Astrocyte (in vitro differentiated cells and primary cell): ENCODE data around the gene PLA2R1. TPM values are rescaled to one million over a fixed set of nuclear protein-coding genes. Genes with fewer than 3 reads are reported as not detected.

Experiments
- DNase-seq: peaks from one replicate; pipeline ENCODE4 v3.0.0-alpha.2; 2010; ENCODE audit warnings: low read depth
- FAIRE-seq: peaks from 2 replicates; lab custom pipeline; 2011; peaks lifted over from hg19 to GRCh38; lab: Jason Lieb, UNC
- H2AFZ ChIP-seq: 2 replicates; pipeline ENCODE4 v1.6.0; 2012; ENCODE audit warnings: low read depth, low read length, inconsistent platforms
- H3K27ac ChIP-seq: 2 replicates; pipeline ENCODE4 v1.5.1; 2011; ENCODE audit warnings: low read depth, low read length, inconsistent platforms
- H3K27me3 ChIP-seq: 2 replicates; pipeline ENCODE4 v1.6.0; 2011; ENCODE audit warnings: low read length, inconsistent platforms; ENCODE audit not compliant: insufficient read depth
- H3K36me3 ChIP-seq: 2 replicates; pipeline ENCODE4 v1.5.1; 2011; ENCODE audit warnings: low read length, inconsistent platforms; ENCODE audit not compliant: insufficient read depth
- H3K4me1 ChIP-seq: 2 replicates; pipeline ENCODE4 v1.5.1; 2011; ENCODE audit warnings: low read length, inconsistent platforms; ENCODE audit not compliant: insufficient read depth
- H3K4me2 ChIP-seq: 2 replicates; pipeline ENCODE4 v1.6.0; 2012; ENCODE audit warnings: low read length, inconsistent platforms
- H3K4me3 ChIP-seq: 2 replicates; pipeline ENCODE4 v1.5.1; 2011; ENCODE audit warnings: low read depth, mild to moderate bottlenecking, low read length, inconsistent platforms; ENCODE audit not compliant: insufficient read depth
- H3K79me2 ChIP-seq: 2 replicates; pipeline ENCODE4 v1.6.0; 2012; ENCODE audit warnings: mild to moderate bottlenecking, low read length, inconsistent platforms; ENCODE audit not compliant: insufficient read depth
- H3K9ac ChIP-seq: 2 replicates; pipeline ENCODE4 v1.6.0; 2012; ENCODE audit warnings: mild to moderate bottlenecking, low read length, inconsistent platforms
- H3K9me3 ChIP-seq: 2 replicates; pipeline ENCODE4 v1.5.1; 2012; ENCODE audit warnings: low read depth, mild to moderate bottlenecking, low read length, inconsistent platforms; ENCODE audit not compliant: insufficient read depth
- H4K20me1 ChIP-seq: 2 replicates; pipeline ENCODE4 v1.6.0; 2012; ENCODE audit warnings: low read length, inconsistent platforms; ENCODE audit not compliant: insufficient read depth
- H3K27ac Mint-ChIP-seq: one replicate; pipeline ENCODE4 v1.8.0; 2021; ENCODE audit warnings: mild to moderate bottlenecking, mixed read lengths; ENCODE audit not compliant: unreplicated experiment
- H3K27me3 Mint-ChIP-seq: one replicate; pipeline ENCODE4 v1.8.0; 2021; ENCODE audit warnings: low read depth, mixed read lengths; ENCODE audit not compliant: unreplicated experiment
- H3K36me3 Mint-ChIP-seq: one replicate; pipeline ENCODE4 v1.8.0; 2021; ENCODE audit warnings: low read depth, mixed read lengths; ENCODE audit not compliant: unreplicated experiment
- H3K4me1 Mint-ChIP-seq: one replicate; pipeline ENCODE4 v1.8.0; 2021; ENCODE audit warnings: low read depth, mixed read lengths; ENCODE audit not compliant: unreplicated experiment
- H3K4me3 Mint-ChIP-seq: one replicate; pipeline ENCODE4 v1.8.0; 2021; ENCODE audit warnings: mild to moderate bottlenecking, moderate library complexity, mixed read lengths; ENCODE audit not compliant: unreplicated experiment
- H3K9me3 Mint-ChIP-seq: one replicate; pipeline ENCODE4 v1.8.0; 2021; ENCODE audit warnings: mild to moderate bottlenecking, mixed read lengths; ENCODE audit not compliant: unreplicated experiment
- CTCF ChIP-seq: IDR thresholded peaks from 2 replicates; pipeline ENCODE4 v1.5.1; 2011; ENCODE audit warnings: low read depth, mild to moderate bottlenecking, inconsistent platforms, low read length, moderate library complexity; ENCODE audit not compliant: insufficient read depth
- EZH2 ChIP-seq: IDR thresholded peaks from 2 replicates; pipeline ENCODE4 v1.6.1; 2012; ENCODE audit warnings: mild to moderate bottlenecking, low read length, inconsistent platforms; ENCODE audit not compliant: insufficient read depth
- total RNA-seq: library from RNA; stranded (reverse); gene quantifications from 2 replicates; pipeline ENCODE4 v1.2.1, GENCODE V29; 2021

PLA2R1 gene
- total RNA-seq, 1 donor from 2014 or later: 7.1 TPM

DNA sequence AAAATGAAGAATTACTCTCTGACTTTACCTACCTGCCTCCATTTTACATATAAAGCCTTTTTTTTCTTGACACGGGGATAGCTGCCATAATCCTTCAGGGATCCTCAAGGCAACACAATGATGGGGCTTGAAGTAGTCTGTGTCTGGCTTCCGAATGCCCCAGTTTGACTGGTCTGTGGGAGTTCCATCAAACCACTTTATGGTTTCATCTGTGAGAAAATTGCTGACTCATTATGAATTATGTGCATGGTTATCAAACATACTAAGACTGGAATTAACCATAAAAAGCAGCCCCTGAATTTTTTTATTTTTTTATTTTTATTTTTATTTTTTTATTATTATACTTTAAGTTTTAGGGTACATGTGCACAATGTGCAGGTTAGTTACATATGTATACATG is 117.5 kb downstream of the PLA2R1 start:
- peaks cover 3% of the 10 kb centered on the region for H3K36me3 Mint-ChIP-seq
- Histone ChIP-seq H3K4me3 (no peak overlapping the region), H3K36me3 (no peaks in the 10 kb centered on the region), H3K79me2 (no peaks in the 10 kb centered on the region), H3K27ac (no peak overlapping the region), H3K27me3 (no peaks in the 10 kb centered on the region), H3K4me2 (no peak overlapping the region), H2AFZ (no peak overlapping the region), H3K4me1 (no peaks in the 10 kb centered on the region), H4K20me1 (no peaks in the 10 kb centered on the region), H3K9ac (no peak overlapping the region), H3K9me3 (no peaks in the 10 kb centered on the region)
- no peak for TF ChIP-seq CTCF
- TF ChIP-seq EZH2: no peak
- H3K4me1 Mint-ChIP-seq: no peaks in the 10 kb centered on the region
- H3K9me3 Mint-ChIP-seq: no peaks in the 10 kb centered on the region
- H3K4me3 Mint-ChIP-seq: no peak overlapping the region
- FAIRE-seq (no peak), DNase-seq (peak; percentile 2)
- H3K27ac Mint-ChIP-seq: no peak overlapping the region
- H3K27me3 Mint-ChIP-seq: no peaks in the 10 kb centered on the region

DNA sequence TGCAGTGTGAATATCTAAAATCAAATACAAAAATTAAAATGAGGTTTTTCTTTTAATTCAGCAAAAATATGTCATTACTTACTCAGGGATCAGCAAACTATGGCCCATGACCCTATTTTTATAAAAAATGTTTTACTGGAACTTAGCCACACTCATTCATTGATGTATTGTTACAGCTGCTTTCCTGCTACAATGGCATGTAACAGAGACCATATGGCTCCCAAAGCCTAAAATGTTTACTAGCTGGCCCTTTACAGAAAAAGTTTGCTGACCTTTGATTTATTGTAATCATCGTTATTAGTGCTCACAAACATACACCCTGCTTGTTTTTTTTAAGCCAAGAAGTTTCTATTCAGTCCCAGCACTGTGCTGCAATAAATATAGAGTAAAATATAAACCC is 120.3 kb downstream of the PLA2R1 start:
- Mint-ChIP-seq H3K27ac (no peak overlapping the region), H3K9me3 (no peaks in the 10 kb centered on the region), H3K4me1 (no peaks in the 10 kb centered on the region), H3K27me3 (no peaks in the 10 kb centered on the region), H3K36me3 (peaks cover 3% of the 10 kb centered on the region), H3K4me3 (no peak overlapping the region)
- Histone ChIP-seq H2AFZ (no peak overlapping the region), H3K4me2 (no peak overlapping the region), H3K9me3 (no peaks in the 10 kb centered on the region), H3K79me2 (no peaks in the 10 kb centered on the region), H3K27me3 (no peaks in the 10 kb centered on the region), H3K4me3 (no peak overlapping the region), H3K4me1 (no peaks in the 10 kb centered on the region), H4K20me1 (no peaks in the 10 kb centered on the region), H3K9ac (no peak overlapping the region), H3K36me3 (no peaks in the 10 kb centered on the region), H3K27ac (no peak overlapping the region)
- FAIRE-seq (no peak), DNase-seq (no peak)
- TF ChIP-seq CTCF (no peak), EZH2 (no peak)

DNA sequence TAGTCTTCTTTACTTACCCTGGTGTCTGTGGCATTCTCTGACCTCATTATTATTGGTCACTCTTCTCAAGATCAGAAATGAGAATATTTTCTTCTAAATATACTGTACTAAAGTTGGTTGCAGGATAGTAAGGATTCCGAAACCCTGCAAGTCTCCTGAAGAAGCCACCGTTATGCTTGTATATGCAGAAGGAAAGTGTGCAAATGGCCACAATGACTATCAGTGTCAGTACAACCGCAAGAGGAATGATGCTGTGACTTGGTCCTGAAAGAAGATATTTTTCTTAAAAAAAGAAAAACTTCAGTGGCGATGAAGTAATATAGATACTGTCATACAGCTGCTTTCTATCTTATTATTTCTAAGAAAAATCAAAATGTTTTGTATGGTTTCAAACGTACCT is 120.7 kb downstream of the PLA2R1 start:
- H3K9ac ChIP-seq: no peak overlapping the region
- no peak overlapping the region for H3K4me2 ChIP-seq
- H3K79me2 ChIP-seq: no peaks in the 10 kb centered on the region
- TF ChIP-seq EZH2 (no peak), CTCF (no peak)
- FAIRE-seq (no peak), DNase-seq (no peak)
- no peak overlapping the region for H3K4me3 ChIP-seq
- no peaks in the 10 kb centered on the region for H3K36me3 ChIP-seq
- Mint-ChIP-seq H3K27ac (no peak overlapping the region), H3K9me3 (no peaks in the 10 kb centered on the region), H3K36me3 (peaks cover 3% of the 10 kb centered on the region), H3K27me3 (no peaks in the 10 kb centered on the region), H3K4me3 (no peak overlapping the region), H3K4me1 (no peaks in the 10 kb centered on the region)
- H3K9me3 ChIP-seq: no peaks in the 10 kb centered on the region
- H3K27me3 ChIP-seq: no peaks in the 10 kb centered on the region
- H4K20me1 ChIP-seq: no peaks in the 10 kb centered on the region
- no peak overlapping the region for H3K27ac ChIP-seq
- H3K4me1 ChIP-seq: no peaks in the 10 kb centered on the region
- no peak overlapping the region for H2AFZ ChIP-seq
